Loucy (cell line): ENCODE data around the gene PSMC1.

ENCODE experiments used
- H2AFZ ChIP-seq: fragments of 200-600 bp; sonication (generic); 2 replicates; pipeline ENCODE4 v1.6.0; 2016; ENCODE audit warnings: antibody characterized with exemption, mild to moderate bottlenecking, low read length, moderate library complexity
- H3F3A ChIP-seq: fragments of 200-600 bp; 2 replicates; pipeline ENCODE4 v1.6.0; 2016; ENCODE audit warnings: antibody characterized with exemption, low read depth, mild to moderate bottlenecking
- H3K27me3 ChIP-seq: fragments of 200-600 bp; sonication (generic); 2 replicates; pipeline ENCODE4 v1.6.1; 2014; ENCODE audit warnings: low read length, mild to moderate bottlenecking; ENCODE audit not compliant: insufficient read depth, poor library complexity, severe bottlenecking
- H3K36me3 ChIP-seq: fragments of 200-600 bp; sonication (generic); 2 replicates; pipeline ENCODE4 v1.6.1; 2016; ENCODE audit warnings: low read length; ENCODE audit not compliant: insufficient read depth
- H3K4me1 ChIP-seq: fragments of 200-600 bp; sonication (generic); 2 replicates; pipeline ENCODE4 v1.5.1; 2014; ENCODE audit warnings: low read length, mild to moderate bottlenecking; ENCODE audit not compliant: insufficient read depth, poor library complexity, severe bottlenecking
- H3K4me2 ChIP-seq: fragments of 200-600 bp; sonication (generic); 2 replicates; pipeline ENCODE4 v1.6.0; 2014; ENCODE audit warnings: antibody characterized with exemption, low read length, low read depth, mild to moderate bottlenecking; ENCODE audit not compliant: poor library complexity, severe bottlenecking
- H3K4me3 ChIP-seq: fragments of 200-600 bp; sonication (generic); 2 replicates; pipeline ENCODE4 v1.5.1; 2014; ENCODE audit warnings: low read length, mild to moderate bottlenecking, mixed read lengths; ENCODE audit not compliant: poor library complexity, severe bottlenecking
- H3K79me2 ChIP-seq: fragments of 200-600 bp; sonication (generic); 2 replicates; pipeline ENCODE4 v1.6.1; 2014; ENCODE audit warnings: low read length; ENCODE audit not compliant: insufficient read depth
- H3K9ac ChIP-seq: fragments of 200-600 bp; sonication (generic); 2 replicates; pipeline ENCODE4 v1.6.0; 2014; ENCODE audit warnings: mild to moderate bottlenecking, low read depth, low read length, moderate library complexity; ENCODE audit not compliant: poor library complexity, severe bottlenecking
- H3K9me2 ChIP-seq: fragments of 200-600 bp; sonication (generic); replicated peaks from 2 replicates; pipeline ENCODE4 v1.6.1; 2016; ENCODE audit warnings: low read depth, low read length, mixed read lengths
- H3K9me3 ChIP-seq: fragments of 200-600 bp; sonication (generic); 2 replicates; pipeline ENCODE4 v1.6.1; 2014; ENCODE audit warnings: mild to moderate bottlenecking, antibody characterized with exemption, low read length, low read depth; ENCODE audit not compliant: insufficient read depth
- H4K20me1 ChIP-seq: fragments of 200-600 bp; sonication (generic); 2 replicates; pipeline ENCODE4 v1.6.0; 2014; ENCODE audit warnings: antibody characterized with exemption, low read length, mild to moderate bottlenecking; ENCODE audit not compliant: insufficient read depth, poor library complexity, severe bottlenecking
- EZH2phosphoT487 ChIP-seq: fragments of 200-600 bp; IDR thresholded peaks from 2 replicates; pipeline ENCODE4 v1.6.1; 2018; ENCODE audit warnings: antibody characterized with exemption, mild to moderate bottlenecking, moderate library complexity, borderline replicate concordance
- TF ChIP-seq, protein P1 (sequence below): fragments of 200-600 bp; sonication (generic); conservative IDR thresholded peaks from 2 replicates; pipeline ENCODE4 v1.5.1; 2014; ENCODE audit warnings: mild to moderate bottlenecking, antibody characterized with exemption, low read length

Gene PSMC1

DNA sequence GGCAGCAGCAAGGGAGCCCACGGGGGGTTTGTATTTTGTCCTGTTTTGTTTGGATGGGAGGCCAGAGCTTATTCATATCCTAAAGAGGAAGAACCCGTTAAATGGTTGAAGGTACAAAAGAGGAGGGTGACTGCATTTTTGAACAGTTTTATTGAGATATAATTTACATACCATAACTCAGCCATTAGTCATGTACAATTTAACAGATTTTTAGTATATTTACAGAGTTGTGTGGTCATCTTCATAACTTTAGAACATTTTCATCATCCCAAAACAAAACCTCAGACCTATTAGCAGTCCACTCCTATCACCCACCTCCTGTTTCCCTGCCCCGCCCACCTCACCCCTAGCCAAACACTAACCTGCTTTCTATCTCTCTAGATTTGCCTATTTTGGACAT is 62.8 kb downstream of the PSMC1 start:
- no peaks in the 10 kb centered on the region for H3K27me3 ChIP-seq

GRCh38 chr14:90319634-90320541 is 63.5 kb downstream of the PSMC1 start:
- Histone ChIP-seq H2AFZ (no peak overlapping the region), H4K20me1 (peaks cover 4% of the 10 kb centered on the region), H3K9me2 (no peaks in the 10 kb centered on the region), H3K27me3 (no peaks in the 10 kb centered on the region), H3K4me3 (no peak overlapping the region), H3K4me1 (peaks cover 10% of the 10 kb centered on the region), H3F3A (no peaks in the 10 kb centered on the region), H3K79me2 (peaks cover 34% of the 10 kb centered on the region), H3K9me3 (no peaks in the 10 kb centered on the region), H3K36me3 (peaks cover 24% of the 10 kb centered on the region; the same call in 1 of the 2 replicates), H3K9ac (no peak overlapping the region), H3K4me2 (no peak overlapping the region)
- TF ChIP-seq, protein P1, sequence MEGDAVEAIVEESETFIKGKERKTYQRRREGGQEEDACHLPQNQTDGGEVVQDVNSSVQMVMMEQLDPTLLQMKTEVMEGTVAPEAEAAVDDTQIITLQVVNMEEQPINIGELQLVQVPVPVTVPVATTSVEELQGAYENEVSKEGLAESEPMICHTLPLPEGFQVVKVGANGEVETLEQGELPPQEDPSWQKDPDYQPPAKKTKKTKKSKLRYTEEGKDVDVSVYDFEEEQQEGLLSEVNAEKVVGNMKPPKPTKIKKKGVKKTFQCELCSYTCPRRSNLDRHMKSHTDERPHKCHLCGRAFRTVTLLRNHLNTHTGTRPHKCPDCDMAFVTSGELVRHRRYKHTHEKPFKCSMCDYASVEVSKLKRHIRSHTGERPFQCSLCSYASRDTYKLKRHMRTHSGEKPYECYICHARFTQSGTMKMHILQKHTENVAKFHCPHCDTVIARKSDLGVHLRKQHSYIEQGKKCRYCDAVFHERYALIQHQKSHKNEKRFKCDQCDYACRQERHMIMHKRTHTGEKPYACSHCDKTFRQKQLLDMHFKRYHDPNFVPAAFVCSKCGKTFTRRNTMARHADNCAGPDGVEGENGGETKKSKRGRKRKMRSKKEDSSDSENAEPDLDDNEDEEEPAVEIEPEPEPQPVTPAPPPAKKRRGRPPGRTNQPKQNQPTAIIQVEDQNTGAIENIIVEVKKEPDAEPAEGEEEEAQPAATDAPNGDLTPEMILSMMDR = no peak
- TF ChIP-seq EZH2phosphoT487 = no peak

More for the DNA sequence above, 62.8 kb downstream of the PSMC1 start:
- Histone ChIP-seq H3K4me1 (peaks cover 10% of the 10 kb centered on the region), H3F3A (no peaks in the 10 kb centered on the region), H3K9ac (no peak overlapping the region), H2AFZ (no peak overlapping the region), H3K4me3 (no peak overlapping the region), H3K79me2 (peaks cover 28% of the 10 kb centered on the region), H3K4me2 (no peak overlapping the region), H3K9me3 (no peaks in the 10 kb centered on the region), H3K9me2 (no peaks in the 10 kb centered on the region), H4K20me1 (peaks cover 4% of the 10 kb centered on the region), H3K36me3 (peaks cover 30% of the 10 kb centered on the region; the same call in 1 of the 2 replicates)
- TF ChIP-seq, protein P1 = no peak
- TF ChIP-seq EZH2phosphoT487 = no peak

DNA sequence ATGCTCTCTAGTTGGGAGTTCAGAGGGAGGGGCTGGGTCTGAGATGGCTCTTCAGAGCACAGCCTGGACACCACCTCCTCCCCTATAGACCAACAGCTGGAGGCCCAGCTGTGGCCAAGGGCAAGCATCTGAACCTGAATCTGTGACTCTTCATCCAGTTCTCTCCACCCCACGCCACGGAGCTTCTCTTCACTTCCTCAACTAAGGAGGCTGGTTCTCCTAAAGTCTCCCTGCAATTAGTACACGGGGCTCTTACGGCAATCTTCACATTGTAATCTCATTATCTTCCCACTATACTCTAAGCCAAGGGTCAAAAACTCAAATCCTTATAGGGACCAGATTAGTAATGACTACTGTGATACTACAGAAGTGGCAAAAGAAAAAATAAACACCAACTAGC is 65.5 kb downstream of the PSMC1 start:
- no peaks in the 10 kb centered on the region for H3K27me3 ChIP-seq
- H3K9ac ChIP-seq = no peak overlapping the region
- H4K20me1 ChIP-seq = peaks cover 4% of the 10 kb centered on the region
- no peak overlapping the region for H3K4me2 ChIP-seq
- H3K9me2 ChIP-seq = no peaks in the 10 kb centered on the region
- H3F3A ChIP-seq = no peaks in the 10 kb centered on the region
- TF ChIP-seq EZH2phosphoT487 = no peak
- TF ChIP-seq, protein P1 = no peak
- H2AFZ ChIP-seq = no peak overlapping the region
- H3K4me1 ChIP-seq = peaks cover 10% of the 10 kb centered on the region
- peaks cover 10% of the 10 kb centered on the region; the same call in 1 of the 2 replicates for H3K36me3 ChIP-seq
- H3K4me3 ChIP-seq = no peak overlapping the region
- no peaks in the 10 kb centered on the region for H3K9me3 ChIP-seq
- peaks cover 48% of the 10 kb centered on the region for H3K79me2 ChIP-seq
